Activated naive CD4-positive, alpha-beta T cell (primary cell): ENCODE measurements around the gene TANK.
"Not testable (repeated sequence)": the region's sequence is repeated elsewhere in the genome, so short reads cannot be mapped to it uniquely, and the experiment has no call there.

Source experiments
- DNase-seq, 4 experiments: peaks; one replicate each; lab custom pipeline; 2025; lab: John Stamatoyannopoulos, UW

Gene TANK

GRCh38 chr2:161278564-161279229 lies 118.5 kb downstream of the TANK start:
- not testable (repeated sequence) for DNase-seq

GRCh38 chr2:161279230-161279815 lies 119.1 kb downstream of the TANK start:
- DNase-seq, result not testable (repeated sequence)

DNA sequence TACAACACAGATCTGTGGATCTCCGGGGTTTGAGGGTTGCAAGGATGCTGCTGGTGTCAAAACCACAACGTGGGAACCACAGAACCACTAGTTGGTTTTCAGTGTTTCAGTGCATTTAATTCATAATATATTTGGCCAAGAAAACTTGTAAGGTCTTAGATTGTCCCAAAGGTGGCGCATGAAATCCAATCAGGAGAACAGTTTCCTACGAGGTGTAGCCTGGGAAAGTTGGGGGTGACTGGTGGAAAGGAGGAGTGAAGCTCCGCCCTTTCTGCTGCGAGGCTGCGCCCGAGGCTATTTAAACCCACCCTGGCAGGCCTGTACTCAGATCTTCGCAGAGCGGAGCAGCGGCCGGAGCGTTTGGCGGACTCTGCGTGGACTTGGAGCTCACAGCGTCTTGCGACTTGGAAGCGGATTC lies 120.7 kb downstream of the TANK start:
- DNase-seq, result not testable (repeated sequence)

GRCh38 chr2:161281615-161282310 lies 121.5 kb downstream of the TANK start:
- not testable (repeated sequence) for DNase-seq

DNA sequence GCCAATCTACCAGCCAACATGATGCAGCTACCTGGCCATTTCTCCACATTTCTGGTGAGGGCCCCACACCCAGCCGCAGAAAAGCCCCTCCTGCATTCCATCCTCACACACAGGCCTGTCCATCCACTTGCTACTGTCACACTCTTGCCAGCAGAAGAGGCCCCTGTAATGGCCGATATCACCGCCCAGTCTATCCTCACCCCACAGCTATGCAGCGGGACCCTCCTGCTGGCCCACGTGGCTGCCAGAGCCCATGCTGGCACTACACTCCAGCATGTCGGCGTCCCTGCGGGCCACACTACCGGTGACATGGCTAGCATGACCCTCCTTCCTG lies 122.0 kb downstream of the TANK start:
- not testable (repeated sequence) for DNase-seq

- DNase-seq, result no peak
Measured at GRCh38 chr2:161283926-161284325, 123.7 kb downstream of the TANK start.
